GM12878 (cell line): ENCODE data around the gene GAL. TPM values are rescaled to one million over a fixed set of nuclear protein-coding genes. Genes with fewer than 3 reads are reported as not detected.

ENCODE experiments used
- ATAC-seq: fragments of 200-7000 bp; cut with Tn5 transposase; 3 replicates; pipeline ENCODE4 v1.9.1; 2020; ENCODE audit warnings: mild to moderate bottlenecking, moderate library complexity
- BruUV-seq: library from RNA; stranded (reverse); fragments of 400-500 nt; replicated peaks from 2 replicates; lab custom pipeline; 2021; lab: Mats Ljungman, UMichigan
- CTCF ChIA-PET: fragments of 300-600 bp; sonication (Branson Sonifier 250); formaldehyde crosslinking; extraction: SDS; loops from one replicate; lab custom pipeline; 2021; ENCODE audit warnings: inconsistent platforms; lab: Yijun Ruan, JAX
- POLR2A ChIA-PET: fragments of 350-600 bp; formaldehyde crosslinking; extraction: SDS; loops from one replicate; lab custom pipeline; 2021; ENCODE audit warnings: inconsistent platforms; lab: Charles Lee
- RAD21 ChIA-PET: fragments of 300-600 bp; sonication (Branson Sonifier 250); formaldehyde crosslinking; loops from one replicate; lab custom pipeline; 2023; ENCODE audit warnings: antibody characterized with exemption; ENCODE audit not compliant: unreplicated experiment; lab: Charles Lee
- SMC1A ChIA-PET: fragments of 300-600 bp; sonication (Branson Sonifier 250); formaldehyde crosslinking; loops from one replicate; lab custom pipeline; 2023; ENCODE audit not compliant: unreplicated experiment, uncharacterized antibody; lab: Charles Lee
- DNase-seq: peaks from one replicate; pipeline ENCODE4 v3.0.0-alpha.2; 2011; ENCODE audit warnings: low read depth, low spot score
- FAIRE-seq: peaks from 3 replicates; lab custom pipeline; 2011; peaks lifted over from hg19 to GRCh38; lab: Jason Lieb, UNC
- H2AFZ ChIP-seq: 2 replicates; pipeline ENCODE4 v1.6.0; 2011; ENCODE audit warnings: low read depth, low read length, control low read depth; ENCODE audit not compliant: control insufficient read depth
- H3K27ac ChIP-seq: 2 replicates; pipeline ENCODE4 v1.5.1; 2011; ENCODE audit warnings: control low read depth; ENCODE audit not compliant: control insufficient read depth, insufficient read depth
- H3K27me3 ChIP-seq, 2 experiments: replicated peaks in 1 of 2; 2 replicates each; pipeline versions ENCODE4 v1.6.0 to v1.6.1; 2011; ENCODE audit warnings: low read length in 1 of 2; ENCODE audit not compliant: control insufficient read depth in 2 of 2, insufficient read depth in 2 of 2
- H3K36me3 ChIP-seq, 2 experiments: 2 replicates each; pipeline ENCODE4 v1.5.1; 2011; ENCODE audit warnings: low read length in 1 of 2; ENCODE audit not compliant: control insufficient read depth in 2 of 2, insufficient read depth in 2 of 2
- H3K4me1 ChIP-seq: 2 replicates; pipeline ENCODE4 v1.6.1; 2011; ENCODE audit warnings: mild to moderate bottlenecking, low read length, moderate library complexity, mixed read lengths; ENCODE audit not compliant: control insufficient read depth, insufficient read depth
- H3K4me2 ChIP-seq: 2 replicates; pipeline ENCODE4 v1.6.0; 2011; ENCODE audit warnings: control low read depth; ENCODE audit not compliant: control insufficient read depth, insufficient read depth
- H3K4me3 ChIP-seq: fragments of 200-600 bp; sonication (generic); 2 replicates; pipeline ENCODE4 v1.5.1; 2016
- H3K79me2 ChIP-seq: 2 replicates; pipeline ENCODE4 v1.6.0; 2011; ENCODE audit warnings: low read length; ENCODE audit not compliant: control insufficient read depth, insufficient read depth
- H3K9ac ChIP-seq: 2 replicates; pipeline ENCODE4 v1.8.0; 2011; ENCODE audit warnings: low read length, control low read depth, mixed read lengths; ENCODE audit not compliant: control insufficient read depth, insufficient read depth
- H3K9me3 ChIP-seq: replicated peaks from 3 replicates; pipeline ENCODE4 v1.5.1; 2011; ENCODE audit warnings: mild to moderate bottlenecking, low read length; ENCODE audit not compliant: control insufficient read depth, insufficient read depth
- H4K20me1 ChIP-seq: 2 replicates; pipeline ENCODE4 v1.6.0; 2011; ENCODE audit not compliant: control insufficient read depth, insufficient read depth
- CBFB ChIP-seq: IDR thresholded peaks from 2 replicates; pipeline ENCODE4 v1.6.1; 2016; ENCODE audit warnings: antibody characterized with exemption, low read depth
- JUNB ChIP-seq: IDR thresholded peaks from 2 replicates; pipeline ENCODE4 v1.6.1; 2016; ENCODE audit warnings: antibody characterized with exemption, mild to moderate bottlenecking
- MYB ChIP-seq: fragments of 150-350 bp; IDR thresholded peaks from 2 replicates; pipeline ENCODE4 v1.6.1; 2014; ENCODE audit warnings: mild to moderate bottlenecking, low read depth, low read length, borderline replicate concordance
- NFXL1 ChIP-seq: fragments of 450-650 bp; IDR thresholded peaks from 2 replicates; pipeline ENCODE4 v1.6.1; 2017; ENCODE audit warnings: antibody characterized with exemption, mild to moderate bottlenecking, borderline replicate concordance
- SMC3 ChIP-seq: IDR thresholded peaks from 2 replicates; pipeline ENCODE4 v1.6.1; 2011; ENCODE audit warnings: low read length, improper control_type of control experiment, borderline replicate concordance
- SREBF2 ChIP-seq: IDR thresholded peaks from 2 replicates; pipeline ENCODE4 v1.6.1; 2012; ENCODE audit warnings: mild to moderate bottlenecking, low read length
- ZNF207 ChIP-seq: fragments of 450-650 bp; IDR thresholded peaks from 2 replicates; pipeline ENCODE4 v1.6.1; 2014; ENCODE audit warnings: antibody characterized with exemption, mild to moderate bottlenecking, borderline replicate concordance
- WGBS: methylation state at CpG from one replicate; pipeline ENCODE4 v1.1.6; 2016; ENCODE audit warnings: low lambda C conversion rate; ENCODE audit not compliant: insufficient replicate concordance, insufficient coverage; ENCODE audit errors: missing lambda C conversion rate; 5-methylcytosine and 5-hydroxymethylcytosine counted together
- in situ Hi-C: fragments of 300-500 bp; cut with MboI; formaldehyde crosslinking; loops from 9 replicates; pipeline ENCODE4 v1.14.3; 2018; ENCODE audit warnings: mixed read lengths
- intact Hi-C: fragments of 100-400 bp; cut with micrococcal nuclease; formaldehyde crosslinking; loops from one replicate; pipeline ENCODE4 v1.14.2; 2022; ENCODE audit not compliant: unreplicated experiment
- polyA plus RNA-seq, 11 experiments: library from polyadenylated mRNA; depleted of rRNA in 4 of 11; unstranded in 6 of 11; stranded (reverse) in 5 of 11; fragments of >200 nt; fragmentation: Nextera tagmentation in 4 of 11; fragmentation: Illumina TruSeq in 1 of 11; extraction: Ambion mirVana in 4 of 11; extraction: Trizol in 1 of 11; gene quantifications; 1 replicate in 1 of 11; 2 replicates in 10 of 11; pipeline versions ENCODE4 v1.2.1 to v1.2.3, GENCODE V29; 2011 to 2016; ENCODE audit warnings: inconsistent platforms in 2 of 11, missing spikeins in 2 of 11, low read depth in 1 of 11
- total RNA-seq, 4 experiments: library from RNA; depleted of rRNA in 3 of 4; stranded (reverse); fragments of >200 nt in 3 of 4; fragmentation: Illumina TruSeq in 1 of 4; extraction: Trizol in 1 of 4; gene quantifications; 2 replicates each; pipeline versions ENCODE4 v1.2.1 to v1.2.3, GENCODE V29; 2013 to 2021
- TF ChIP-seq, protein P1 (sequence below): fragments of 450-650 bp; IDR thresholded peaks from 2 replicates; pipeline ENCODE4 v1.6.1; 2016; ENCODE audit warnings: mild to moderate bottlenecking
- TF ChIP-seq, protein P2 (sequence below): fragments of 450-650 bp; formaldehyde crosslinking; IDR thresholded peaks from 2 replicates; pipeline ENCODE4 v1.4.0; 2020; ENCODE audit warnings: mild to moderate bottlenecking, moderate library complexity

The GAL gene
- total and polyA plus RNA-seq, 10 of the 15 experiments (the other 5 are each of a cell fraction or from before 2014, with no cell fraction given) = 0.35 TPM; not detected in 9

DNA sequence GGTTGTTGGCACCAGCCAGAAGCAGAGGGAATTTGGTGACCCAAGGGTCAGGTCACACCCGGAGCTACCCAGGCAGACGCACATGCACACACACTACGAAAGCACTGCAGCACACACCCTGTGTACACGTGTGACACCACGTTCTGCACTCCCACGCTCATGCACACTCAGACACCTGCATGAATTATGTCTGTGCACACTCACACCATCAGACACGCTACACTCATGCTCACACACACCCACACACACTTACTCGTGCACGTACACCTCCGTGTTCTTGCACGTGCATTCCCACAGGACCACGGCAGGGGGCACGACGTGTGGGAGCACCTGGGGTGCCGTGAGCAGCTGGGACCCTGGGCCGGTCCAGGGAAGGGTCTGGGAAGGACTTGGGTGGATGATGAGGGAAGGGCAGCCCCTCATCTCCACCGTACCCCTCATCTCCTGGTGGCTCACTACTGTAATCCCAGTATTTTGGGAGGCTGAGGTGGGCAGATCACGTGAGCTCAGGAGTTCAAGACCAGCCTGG is 20.8 kb upstream of the GAL start:
- ChIA-PET CTCF (no interaction called here), SMC1A (no interaction called here), RAD21 (no interaction called here), POLR2A (no interaction called here)
- no peak overlapping the region for H3K4me2 ChIP-seq
- DNase-seq (no peak), ATAC-seq (no peak), FAIRE-seq (no peak)
- H3K27ac ChIP-seq = no peak overlapping the region
- no peaks in the 10 kb centered on the region for H3K36me3 ChIP-seq
- H3K4me3 ChIP-seq = no peak overlapping the region
- no peak overlapping the region for H2AFZ ChIP-seq
- 40% methylated on average over 18 of the region's 18 CpGs for WGBS
- in situ Hi-C loops (no loop called here), intact Hi-C loops (no loop called here)
- no peak overlapping the region for H3K9ac ChIP-seq
- H3K79me2 ChIP-seq = no peaks in the 10 kb centered on the region
- no TSS peak for BruUV-seq
- H4K20me1 ChIP-seq = no peaks in the 10 kb centered on the region
- H3K9me3 ChIP-seq = no peaks in the 10 kb centered on the region; the same call in 2 of the 3 replicates
- H3K27me3 ChIP-seq = no peaks in the 10 kb centered on the region; a peak in 1 of 4 replicates
- TF ChIP-seq JUNB (no peak), NFXL1 (no peak), SMC3 (no peak), ZNF207 (no peak)
- TF ChIP-seq, protein P1, sequence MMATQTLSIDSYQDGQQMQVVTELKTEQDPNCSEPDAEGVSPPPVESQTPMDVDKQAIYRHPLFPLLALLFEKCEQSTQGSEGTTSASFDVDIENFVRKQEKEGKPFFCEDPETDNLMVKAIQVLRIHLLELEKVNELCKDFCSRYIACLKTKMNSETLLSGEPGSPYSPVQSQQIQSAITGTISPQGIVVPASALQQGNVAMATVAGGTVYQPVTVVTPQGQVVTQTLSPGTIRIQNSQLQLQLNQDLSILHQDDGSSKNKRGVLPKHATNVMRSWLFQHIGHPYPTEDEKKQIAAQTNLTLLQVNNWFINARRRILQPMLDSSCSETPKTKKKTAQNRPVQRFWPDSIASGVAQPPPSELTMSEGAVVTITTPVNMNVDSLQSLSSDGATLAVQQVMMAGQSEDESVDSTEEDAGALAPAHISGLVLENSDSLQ = no peak
- no peaks in the 10 kb centered on the region for H3K4me1 ChIP-seq

DNA sequence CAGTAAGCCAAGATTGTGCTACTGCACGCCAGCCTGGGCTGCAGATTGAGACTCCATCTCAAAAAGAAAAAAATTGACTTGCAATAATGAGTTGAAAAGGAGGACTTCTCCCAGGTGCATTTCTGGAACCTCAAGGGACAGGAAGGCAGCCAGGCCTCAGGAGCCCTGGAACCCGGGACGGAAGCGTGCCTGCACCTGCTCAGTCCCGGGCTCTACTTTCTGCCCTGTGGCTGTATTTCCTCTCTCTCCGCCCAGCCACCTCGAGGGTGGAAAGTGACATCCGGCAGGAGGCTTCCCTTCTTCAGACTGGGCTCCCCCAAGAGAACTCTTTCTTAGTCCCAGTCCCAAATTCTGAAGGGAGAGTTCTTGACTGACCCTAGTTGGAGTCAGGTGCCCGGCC is 20.2 kb upstream of the GAL start:
- RAD21 ChIA-PET = no interaction called here
- FAIRE-seq = no peak
- H3K9me3 ChIP-seq = no peaks in the 10 kb centered on the region; the same call in 2 of the 3 replicates
- no peak overlapping the region for H3K27ac ChIP-seq
- no peak for DNase-seq
- intact Hi-C loops (no loop called here), in situ Hi-C loops (no loop called here)
- no peak for ATAC-seq
- no peak overlapping the region for H3K4me3 ChIP-seq
- WGBS = 41% methylated on average over 9 of the region's 9 CpGs
- no peaks in the 10 kb centered on the region; a peak in 1 of 4 replicates for H3K27me3 ChIP-seq
- no peaks in the 10 kb centered on the region for H3K79me2 ChIP-seq
- BruUV-seq = no TSS peak
- CTCF ChIA-PET = no interaction called here
- no peak overlapping the region for H3K9ac ChIP-seq
- no peak overlapping the region for H3K4me2 ChIP-seq
- no peaks in the 10 kb centered on the region for H4K20me1 ChIP-seq
- H3K36me3 ChIP-seq = no peaks in the 10 kb centered on the region
- SMC1A ChIA-PET = no interaction called here
- POLR2A ChIA-PET = no interaction called here
- no peak overlapping the region for H2AFZ ChIP-seq
- H3K4me1 ChIP-seq = no peaks in the 10 kb centered on the region
- no peak for TF ChIP-seq SREBF2
- TF ChIP-seq MYB = no peak
- TF ChIP-seq, protein P2, sequence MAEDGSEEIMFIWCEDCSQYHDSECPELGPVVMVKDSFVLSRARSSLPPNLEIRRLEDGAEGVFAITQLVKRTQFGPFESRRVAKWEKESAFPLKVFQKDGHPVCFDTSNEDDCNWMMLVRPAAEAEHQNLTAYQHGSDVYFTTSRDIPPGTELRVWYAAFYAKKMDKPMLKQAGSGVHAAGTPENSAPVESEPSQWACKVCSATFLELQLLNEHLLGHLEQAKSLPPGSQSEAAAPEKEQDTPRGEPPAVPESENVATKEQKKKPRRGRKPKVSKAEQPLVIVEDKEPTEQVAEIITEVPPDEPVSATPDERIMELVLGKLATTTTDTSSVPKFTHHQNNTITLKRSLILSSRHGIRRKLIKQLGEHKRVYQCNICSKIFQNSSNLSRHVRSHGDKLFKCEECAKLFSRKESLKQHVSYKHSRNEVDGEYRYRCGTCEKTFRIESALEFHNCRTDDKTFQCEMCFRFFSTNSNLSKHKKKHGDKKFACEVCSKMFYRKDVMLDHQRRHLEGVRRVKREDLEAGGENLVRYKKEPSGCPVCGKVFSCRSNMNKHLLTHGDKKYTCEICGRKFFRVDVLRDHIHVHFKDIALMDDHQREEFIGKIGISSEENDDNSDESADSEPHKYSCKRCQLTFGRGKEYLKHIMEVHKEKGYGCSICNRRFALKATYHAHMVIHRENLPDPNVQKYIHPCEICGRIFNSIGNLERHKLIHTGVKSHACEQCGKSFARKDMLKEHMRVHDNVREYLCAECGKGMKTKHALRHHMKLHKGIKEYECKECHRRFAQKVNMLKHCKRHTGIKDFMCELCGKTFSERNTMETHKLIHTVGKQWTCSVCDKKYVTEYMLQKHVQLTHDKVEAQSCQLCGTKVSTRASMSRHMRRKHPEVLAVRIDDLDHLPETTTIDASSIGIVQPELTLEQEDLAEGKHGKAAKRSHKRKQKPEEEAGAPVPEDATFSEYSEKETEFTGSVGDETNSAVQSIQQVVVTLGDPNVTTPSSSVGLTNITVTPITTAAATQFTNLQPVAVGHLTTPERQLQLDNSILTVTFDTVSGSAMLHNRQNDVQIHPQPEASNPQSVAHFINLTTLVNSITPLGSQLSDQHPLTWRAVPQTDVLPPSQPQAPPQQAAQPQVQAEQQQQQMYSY = no peak
- no peak for TF ChIP-seq CBFB
